Nephron (organoid): ENCODE data around the gene GNA15.

Experiments
- H3K27ac Mint-ChIP-seq, 3 experiments: 2 replicates each; pipeline ENCODE4 v1.8.0; 2020; ENCODE audit warnings: mixed read lengths in 3 of 3, mild to moderate bottlenecking in 2 of 3, moderate library complexity in 1 of 3
- H3K27me3 Mint-ChIP-seq: 2 replicates; pipeline ENCODE4 v1.8.0; 2021; ENCODE audit warnings: low read depth, mild to moderate bottlenecking, moderate library complexity, mixed read lengths
- H3K36me3 Mint-ChIP-seq: 2 replicates; pipeline ENCODE4 v1.8.0; 2020; ENCODE audit warnings: low read depth, mixed read lengths
- H3K4me1 Mint-ChIP-seq: 2 replicates; pipeline ENCODE4 v1.8.0; 2020; ENCODE audit warnings: mixed read lengths
- H3K4me3 Mint-ChIP-seq, 3 experiments: 2 replicates each; pipeline ENCODE4 v1.8.0; 2020; ENCODE audit warnings: mild to moderate bottlenecking in 3 of 3, mixed read lengths in 3 of 3, moderate library complexity in 2 of 3
- H3K9me3 Mint-ChIP-seq: 2 replicates; pipeline ENCODE4 v1.8.0; 2020; ENCODE audit warnings: mixed read lengths
- TF ChIP-seq, protein P1 (sequence below), 3 experiments: fragments of 200-600 bp; sonication (generic); IDR thresholded peaks; one replicate each; pipeline ENCODE4 v1.5.0; 2021; ENCODE audit warnings: antibody characterized with exemption in 3 of 3; ENCODE audit not compliant: unreplicated experiment in 3 of 3

Gene GNA15

DNA sequence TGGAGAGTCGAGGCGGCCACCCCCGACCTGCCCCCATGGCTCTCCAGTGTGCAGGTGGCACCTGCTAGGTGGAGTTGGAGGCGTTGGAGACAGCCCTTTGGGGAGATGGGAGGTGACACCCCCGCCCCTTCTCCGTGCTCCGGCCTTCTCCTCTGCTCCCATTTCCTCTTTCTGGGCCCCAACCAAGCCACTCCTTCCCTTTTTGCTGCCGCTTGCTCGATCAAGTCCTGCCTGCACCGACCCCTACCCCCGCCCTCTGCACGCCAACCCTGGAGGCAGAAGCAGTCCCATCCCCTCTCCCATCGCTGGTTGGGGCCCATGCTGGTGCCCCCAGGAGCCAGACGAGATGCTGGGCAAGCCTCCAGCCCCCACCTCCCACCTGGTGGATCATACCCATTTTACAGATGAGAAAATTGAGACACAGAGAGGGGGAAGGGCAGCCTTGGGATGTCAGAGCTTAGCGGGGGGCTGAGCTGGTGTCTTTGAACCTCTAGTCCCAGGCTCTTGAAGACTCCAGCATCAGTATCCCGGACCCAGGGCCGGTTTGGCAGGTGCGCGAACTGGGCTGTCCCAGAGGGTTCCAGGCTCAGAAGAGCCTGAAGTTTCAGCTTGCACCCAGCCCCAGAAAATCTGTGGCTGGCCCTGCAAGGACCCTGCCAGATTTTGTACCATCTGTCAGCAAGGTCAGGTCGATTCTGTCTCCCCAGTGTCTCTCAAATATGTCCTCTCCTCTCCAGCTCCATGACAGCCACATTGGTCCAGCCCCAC lies 10.3 kb downstream of the GNA15 start:
- H3K27me3 Mint-ChIP-seq, result peaks cover 14% of the 10 kb centered on the region
- no peaks in the 10 kb centered on the region for H3K36me3 Mint-ChIP-seq
- H3K9me3 Mint-ChIP-seq, result no peaks in the 10 kb centered on the region
- H3K4me3 Mint-ChIP-seq, result no peak overlapping the region
- H3K27ac Mint-ChIP-seq, result no peak overlapping the region
- TF ChIP-seq, protein P1, sequence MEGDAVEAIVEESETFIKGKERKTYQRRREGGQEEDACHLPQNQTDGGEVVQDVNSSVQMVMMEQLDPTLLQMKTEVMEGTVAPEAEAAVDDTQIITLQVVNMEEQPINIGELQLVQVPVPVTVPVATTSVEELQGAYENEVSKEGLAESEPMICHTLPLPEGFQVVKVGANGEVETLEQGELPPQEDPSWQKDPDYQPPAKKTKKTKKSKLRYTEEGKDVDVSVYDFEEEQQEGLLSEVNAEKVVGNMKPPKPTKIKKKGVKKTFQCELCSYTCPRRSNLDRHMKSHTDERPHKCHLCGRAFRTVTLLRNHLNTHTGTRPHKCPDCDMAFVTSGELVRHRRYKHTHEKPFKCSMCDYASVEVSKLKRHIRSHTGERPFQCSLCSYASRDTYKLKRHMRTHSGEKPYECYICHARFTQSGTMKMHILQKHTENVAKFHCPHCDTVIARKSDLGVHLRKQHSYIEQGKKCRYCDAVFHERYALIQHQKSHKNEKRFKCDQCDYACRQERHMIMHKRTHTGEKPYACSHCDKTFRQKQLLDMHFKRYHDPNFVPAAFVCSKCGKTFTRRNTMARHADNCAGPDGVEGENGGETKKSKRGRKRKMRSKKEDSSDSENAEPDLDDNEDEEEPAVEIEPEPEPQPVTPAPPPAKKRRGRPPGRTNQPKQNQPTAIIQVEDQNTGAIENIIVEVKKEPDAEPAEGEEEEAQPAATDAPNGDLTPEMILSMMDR (IDR thresholded peaks at IDR 0.05; ENCODE audit: unreplicated experiment in 3 of 3), result no peak
- no peaks in the 10 kb centered on the region for H3K4me1 Mint-ChIP-seq

DNA sequence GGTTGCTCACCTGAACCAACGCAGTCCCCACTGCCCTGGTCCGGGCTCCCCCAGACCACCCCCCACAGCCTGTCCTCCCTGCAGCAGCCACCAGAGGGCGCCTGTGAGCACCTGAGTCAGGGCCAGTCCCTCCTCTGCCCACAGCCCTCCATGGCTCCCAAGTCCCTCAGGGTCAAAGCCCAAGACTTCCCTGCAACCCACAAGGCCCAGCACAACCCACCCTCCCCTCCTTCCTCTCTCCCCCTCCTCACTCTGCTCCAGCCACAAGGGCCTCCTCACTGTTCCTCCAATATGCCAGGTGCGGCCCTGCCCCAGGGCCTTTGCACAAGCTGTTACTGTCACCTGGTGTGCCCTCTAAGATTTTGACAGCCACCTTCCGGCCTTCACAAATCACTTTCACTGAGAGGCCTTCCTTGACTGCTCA lies 10.9 kb downstream of the GNA15 start:
- TF ChIP-seq, protein P1 (IDR thresholded peaks at IDR 0.05; ENCODE audit: unreplicated experiment in 3 of 3), result peak; percentile 39 to 45 (median 44)
- H3K27me3 Mint-ChIP-seq, result peaks cover 14% of the 10 kb centered on the region
- H3K4me3 Mint-ChIP-seq, result no peak overlapping the region
- no peaks in the 10 kb centered on the region for H3K36me3 Mint-ChIP-seq
- H3K9me3 Mint-ChIP-seq, result no peaks in the 10 kb centered on the region
- H3K27ac Mint-ChIP-seq, result no peak overlapping the region
- H3K4me1 Mint-ChIP-seq, result no peaks in the 10 kb centered on the region

DNA sequence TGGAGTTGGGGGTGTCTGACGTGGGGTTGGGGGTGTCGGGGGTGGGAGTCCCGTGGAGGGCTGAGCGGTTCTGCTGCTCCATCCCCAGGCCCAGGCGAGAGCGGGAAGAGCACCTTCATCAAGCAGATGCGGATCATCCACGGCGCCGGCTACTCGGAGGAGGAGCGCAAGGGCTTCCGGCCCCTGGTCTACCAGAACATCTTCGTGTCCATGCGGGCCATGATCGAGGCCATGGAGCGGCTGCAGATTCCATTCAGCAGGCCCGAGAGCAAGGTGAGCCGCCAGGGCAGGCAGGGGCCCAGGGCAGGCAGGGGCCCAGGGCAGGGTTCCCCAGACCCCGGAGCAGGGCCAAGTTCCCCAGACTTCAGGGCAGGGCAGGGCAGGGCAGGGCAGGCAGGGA lies 12.7 kb downstream of the GNA15 start:
- H3K36me3 Mint-ChIP-seq, result no peaks in the 10 kb centered on the region
- TF ChIP-seq, protein P1 (IDR thresholded peaks at IDR 0.05; ENCODE audit: unreplicated experiment in 3 of 3), result no peak
- H3K27ac Mint-ChIP-seq, result no peak overlapping the region
- H3K27me3 Mint-ChIP-seq, result peaks cover 9% of the 10 kb centered on the region
- no peak overlapping the region for H3K4me3 Mint-ChIP-seq
- H3K9me3 Mint-ChIP-seq, result no peaks in the 10 kb centered on the region
- H3K4me1 Mint-ChIP-seq, result no peaks in the 10 kb centered on the region

DNA sequence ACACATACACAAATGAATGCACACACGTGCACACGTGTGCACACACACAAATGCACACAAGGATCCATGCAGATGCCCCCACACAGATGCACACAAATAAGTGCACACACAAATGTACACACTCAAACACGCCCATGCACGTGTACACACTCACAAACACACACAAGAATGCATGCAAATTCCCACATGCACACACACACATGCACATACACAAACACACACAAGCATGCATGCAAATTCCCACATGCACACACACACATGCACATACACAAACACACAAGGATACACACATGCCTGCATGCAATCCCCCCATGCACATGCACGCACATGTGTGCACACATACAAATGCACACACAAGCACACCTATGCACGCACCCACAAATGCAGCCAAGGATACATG lies 13.3 kb downstream of the GNA15 start:
- no peaks in the 10 kb centered on the region for H3K4me1 Mint-ChIP-seq
- H3K27ac Mint-ChIP-seq, result no peak overlapping the region
- H3K9me3 Mint-ChIP-seq, result no peaks in the 10 kb centered on the region
- TF ChIP-seq, protein P1 (IDR thresholded peaks at IDR 0.05; ENCODE audit: unreplicated experiment in 3 of 3), result no peak
- no peak overlapping the region for H3K4me3 Mint-ChIP-seq
- H3K36me3 Mint-ChIP-seq, result no peaks in the 10 kb centered on the region
- peaks cover 9% of the 10 kb centered on the region for H3K27me3 Mint-ChIP-seq

DNA sequence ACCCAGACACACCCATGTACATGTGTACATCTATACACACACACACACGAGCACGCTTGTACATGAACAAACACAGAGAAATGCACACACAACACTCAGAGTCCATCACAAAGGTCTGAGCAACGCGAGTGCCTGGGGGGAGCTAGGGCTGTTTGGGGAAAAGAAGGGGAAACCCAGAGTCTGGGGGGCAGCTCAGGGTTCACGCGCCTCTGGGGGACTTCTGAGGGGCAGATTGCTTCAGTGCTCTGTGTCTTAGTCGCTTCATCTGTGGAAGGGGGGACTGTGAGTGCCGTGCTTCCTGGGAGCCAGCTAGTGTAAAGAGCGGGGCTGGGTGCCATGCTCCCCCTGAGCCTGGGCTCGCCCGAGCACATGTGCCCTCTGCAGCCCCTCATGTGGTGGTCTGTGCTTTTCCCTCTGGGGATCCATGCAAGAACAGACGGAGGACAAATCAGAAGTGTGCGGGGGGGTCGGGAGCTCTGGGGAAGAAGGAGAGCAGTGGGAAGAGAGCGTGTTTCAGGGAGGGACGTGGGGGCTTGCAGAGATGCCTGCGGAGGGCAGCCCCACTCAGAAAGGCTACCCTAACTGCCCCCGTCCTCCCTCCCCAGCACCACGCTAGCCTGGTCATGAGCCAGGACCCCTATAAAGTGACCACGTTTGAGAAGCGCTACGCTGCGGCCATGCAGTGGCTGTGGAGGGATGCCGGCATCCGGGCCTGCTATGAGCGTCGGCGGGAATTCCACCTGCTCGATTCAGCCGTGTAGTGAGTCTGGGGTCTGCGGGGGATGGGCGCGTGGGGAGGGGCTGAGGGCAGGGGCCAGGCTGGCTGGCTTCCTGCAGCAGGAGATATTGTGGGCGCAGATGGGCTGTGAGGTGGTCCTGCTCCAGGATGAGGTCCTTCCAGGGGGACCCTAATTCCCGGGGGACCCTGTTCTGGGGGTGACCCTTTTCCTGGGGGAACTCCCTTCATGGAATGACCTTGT lies 14.0 kb downstream of the GNA15 start:
- H3K4me1 Mint-ChIP-seq, result no peaks in the 10 kb centered on the region
- H3K9me3 Mint-ChIP-seq, result no peaks in the 10 kb centered on the region
- TF ChIP-seq, protein P1 (IDR thresholded peaks at IDR 0.05; ENCODE audit: unreplicated experiment in 3 of 3), result no peak
- H3K27me3 Mint-ChIP-seq, result peaks cover 9% of the 10 kb centered on the region
- no peak overlapping the region for H3K4me3 Mint-ChIP-seq
- no peak overlapping the region for H3K27ac Mint-ChIP-seq
- H3K36me3 Mint-ChIP-seq, result no peaks in the 10 kb centered on the region
